ENCODE results near the gene POLG. TPM values are rescaled to one million over a fixed set of nuclear protein-coding genes. Genes with fewer than 3 reads are reported as not detected.

The POLG gene
- polyA plus RNA-seq, 1 of the 3 experiments (the other 2 are of a cell fraction) = 24.9 TPM

DNA sequence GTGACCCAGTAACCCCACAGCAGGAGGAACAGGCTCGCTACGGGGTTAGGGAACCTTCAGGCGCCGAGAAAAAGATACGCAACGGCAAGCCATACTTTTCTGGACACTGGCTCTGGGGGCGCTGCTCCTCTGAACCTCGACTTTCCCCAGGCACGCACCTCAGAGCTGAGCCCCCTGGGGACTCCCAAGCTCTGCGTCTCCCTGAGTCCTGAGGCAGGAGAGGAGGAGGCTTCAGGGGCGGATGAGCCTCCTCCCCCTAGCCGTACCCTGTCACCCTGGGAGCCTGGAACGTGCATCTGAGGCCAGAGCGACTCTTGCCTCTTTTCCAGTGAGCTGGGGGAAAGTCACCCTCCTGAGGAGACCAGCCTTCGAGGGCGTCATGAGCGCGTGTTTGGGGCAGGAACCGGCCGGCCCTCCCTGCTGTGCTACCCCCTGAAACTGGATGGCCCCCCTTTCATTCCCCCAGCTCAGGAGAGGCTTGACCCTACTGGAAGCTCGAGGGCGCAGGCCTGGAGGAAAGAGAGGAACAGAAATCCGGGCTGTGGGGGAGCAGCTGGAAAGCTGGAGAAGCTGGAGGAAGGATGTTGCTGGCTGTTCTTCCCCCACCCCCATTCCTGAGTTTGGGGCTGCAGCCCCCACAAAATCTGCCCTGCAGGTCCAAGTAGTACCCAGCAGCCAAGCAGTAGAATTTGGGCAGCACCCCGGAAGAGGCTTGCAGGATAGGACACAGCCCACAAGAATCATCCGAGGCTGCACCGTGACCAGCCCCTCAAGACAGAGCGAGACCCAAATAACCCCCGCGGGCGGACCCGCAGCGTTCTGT, 25.1 kb upstream of the POLG start:
- no peaks in the 10 kb centered on the region for H3K36me3 ChIP-seq (replicated peaks in 1 of 2; ENCODE audit: control insufficient read depth in 1 of 2, insufficient read depth in 2 of 2, low read length in 1 of 2)
- CTCF ChIA-PET = interaction anchor here (0.8 to 23.0 kb wide), 38 partner anchors 8 to 302 kb away, joined by 3 to 766 read pairs (median 13); partner anchors contain the start of gene POLG
- no peak overlapping the region for H2AFZ ChIP-seq (ENCODE audit: low read depth)
- TF ChIP-seq SIN3A (IDR thresholded peaks at IDR 0.05; ENCODE audit: borderline replicate concordance, low read depth, low read length) (no peak), NRF1 (IDR thresholded peaks at IDR 0.05; ENCODE audit: low read depth, low read length) (no peak), POLR2AphosphoS5 (IDR thresholded peaks at IDR 0.05; ENCODE audit: low read depth, low read length) (no peak), FOSL2 (IDR thresholded peaks at IDR 0.05; ENCODE audit: borderline replicate concordance, low read depth) (no peak)
- peaks cover 0 to 43% of the 10 kb centered on the region in 2 experiments; a peak in 2 of 4 replicates for H3K4me1 ChIP-seq (ENCODE audit: control insufficient read depth in 1 of 2, insufficient read depth in 2 of 2, low read depth in 1 of 2, low read length in 1 of 2)
- H3F3A ChIP-seq (replicated peaks; ENCODE audit: insufficient read depth) = peaks cover 6% of the 10 kb centered on the region
- POLR2A ChIA-PET = interaction anchor here (1.3 to 1.6 kb wide), 3 partner anchors 30 to 113 kb away, joined by 3 to 7 read pairs (median 6); no protein-coding TSS in a partner anchor
- peaks cover 15% of the 10 kb centered on the region; the same call in 1 of the 2 replicates for H4K20me1 ChIP-seq (ENCODE audit: insufficient read depth)
- no peaks in the 10 kb centered on the region for H3K9me3 ChIP-seq
- H3K27me3 ChIP-seq (ENCODE audit: insufficient read depth) = peaks cover 40% of the 10 kb centered on the region; the same call in 1 of the 2 replicates
- H3K9me2 ChIP-seq = no peaks in the 10 kb centered on the region
- H3K27ac ChIP-seq (ENCODE audit: low read depth in 2 of 2, low read length in 1 of 2) = no peak overlapping the region
- no peak overlapping the region for H3K9ac ChIP-seq
- DNase-seq = no peak
- WGBS (ENCODE audit: low lambda C conversion rate) = 67% methylated on average over 22 of the region's 32 CpGs
- H3K79me2 ChIP-seq (ENCODE audit: insufficient read depth) = no peaks in the 10 kb centered on the region
- peak overlapping the region; percentile 94; the same call in 1 of the 2 replicates for H3K4me2 ChIP-seq
- H3K4me3 ChIP-seq (ENCODE audit: low read depth in 2 of 2, low read length in 1 of 2) = no peak overlapping the region

DNA sequence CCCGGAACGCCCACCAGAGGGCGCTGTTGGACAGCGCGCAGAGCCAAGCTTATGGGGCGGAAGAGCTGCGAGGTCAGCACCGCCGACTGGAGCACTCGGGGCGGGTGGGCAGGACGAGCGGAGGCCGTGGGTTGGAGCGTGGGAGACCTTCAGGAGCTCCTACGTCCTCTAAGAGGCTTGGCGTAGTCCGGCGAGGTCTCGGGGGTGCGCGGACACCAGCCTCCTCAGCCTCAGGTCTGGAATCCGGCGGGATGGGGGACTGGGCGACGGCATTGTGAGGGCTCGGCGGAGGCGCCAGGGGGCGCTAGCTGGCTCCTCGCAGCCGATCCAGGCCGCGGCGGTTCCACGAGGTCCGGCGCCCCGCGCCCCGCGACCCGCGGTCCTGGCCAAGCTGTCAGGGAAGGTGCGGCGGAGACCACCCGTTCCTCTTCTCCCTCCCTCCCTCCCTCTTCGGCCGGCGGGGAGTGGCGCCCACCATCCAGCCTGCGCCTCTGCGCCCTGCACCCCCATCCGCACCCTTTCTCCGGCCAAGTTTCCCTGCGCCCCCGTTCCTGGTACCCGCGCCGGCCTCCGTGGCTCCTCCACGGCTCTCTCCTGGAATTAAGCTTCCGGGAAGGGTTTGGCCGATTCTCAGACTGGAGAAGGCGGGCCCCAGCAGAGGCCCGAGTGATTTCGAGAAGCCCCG, 24.3 kb upstream of the POLG start:
- WGBS (ENCODE audit: low lambda C conversion rate) = 16% methylated on average over 23 of the region's 68 CpGs
- CTCF ChIA-PET = interaction anchor here (0.6 to 23.0 kb wide), 50 partner anchors 9 to 763 kb away, joined by 3 to 766 read pairs (median 6); partner anchors contain the start of genes POLG and TICRR
- peaks cover 0 to 35% of the 10 kb centered on the region in 2 experiments; a peak in 2 of 4 replicates for H3K4me1 ChIP-seq (ENCODE audit: control insufficient read depth in 1 of 2, insufficient read depth in 2 of 2, low read depth in 1 of 2, low read length in 1 of 2)
- H2AFZ ChIP-seq (ENCODE audit: low read depth) = peak overlapping the region; percentile 92; the same call in 1 of the 2 replicates
- peaks cover 39% of the 10 kb centered on the region; the same call in 1 of the 2 replicates for H3K27me3 ChIP-seq (ENCODE audit: insufficient read depth)
- H3K79me2 ChIP-seq (ENCODE audit: insufficient read depth) = no peaks in the 10 kb centered on the region
- peaks cover 6% of the 10 kb centered on the region for H3F3A ChIP-seq (replicated peaks; ENCODE audit: insufficient read depth)
- DNase-seq = peak; percentile 94
- H3K36me3 ChIP-seq (replicated peaks in 1 of 2; ENCODE audit: control insufficient read depth in 1 of 2, insufficient read depth in 2 of 2, low read length in 1 of 2) = no peaks in the 10 kb centered on the region
- peak overlapping the region; percentile 94; the same call in 1 of the 2 replicates for H3K4me2 ChIP-seq
- H3K9me2 ChIP-seq = no peaks in the 10 kb centered on the region
- H3K9me3 ChIP-seq = no peaks in the 10 kb centered on the region
- H3K4me3 ChIP-seq (ENCODE audit: low read depth in 2 of 2, low read length in 1 of 2) = peak overlapping the region; percentile 54 to 81
- peak overlapping the region in 1 of 2 experiments; percentile 77; a peak in 1 of 4 replicates for H3K27ac ChIP-seq (ENCODE audit: low read depth in 2 of 2, low read length in 1 of 2)
- H4K20me1 ChIP-seq (ENCODE audit: insufficient read depth) = peaks cover 15% of the 10 kb centered on the region; the same call in 1 of the 2 replicates
- POLR2A ChIA-PET = interaction anchor here (0.8 to 1.6 kb wide), 5 partner anchors 23 to 114 kb away, joined by 3 to 6 read pairs (median 3); no protein-coding TSS in a partner anchor
- no peak overlapping the region for H3K9ac ChIP-seq
- TF ChIP-seq REST (IDR thresholded peaks at IDR 0.05; ENCODE audit: low read depth, low read length) (peak; percentile 9; the same call in 1 of the 2 replicates), RCOR1 (IDR thresholded peaks at IDR 0.05; ENCODE audit: low read length) (no peak), ZBTB33 (IDR thresholded peaks at IDR 0.05; ENCODE audit: borderline replicate concordance, low read depth) (no peak), RFX5 (IDR thresholded peaks at IDR 0.05; ENCODE audit: low read length) (no peak), RXRA (IDR thresholded peaks at IDR 0.05; ENCODE audit: borderline replicate concordance, low read depth) (no peak), TCF12 (IDR thresholded peaks at IDR 0.05) (no peak), FOSL2 (IDR thresholded peaks at IDR 0.05; ENCODE audit: borderline replicate concordance, low read depth) (no peak), CTCF (IDR thresholded peaks at IDR 0.05) (peak; percentile 92)
- TF ChIP-seq, protein P1, sequence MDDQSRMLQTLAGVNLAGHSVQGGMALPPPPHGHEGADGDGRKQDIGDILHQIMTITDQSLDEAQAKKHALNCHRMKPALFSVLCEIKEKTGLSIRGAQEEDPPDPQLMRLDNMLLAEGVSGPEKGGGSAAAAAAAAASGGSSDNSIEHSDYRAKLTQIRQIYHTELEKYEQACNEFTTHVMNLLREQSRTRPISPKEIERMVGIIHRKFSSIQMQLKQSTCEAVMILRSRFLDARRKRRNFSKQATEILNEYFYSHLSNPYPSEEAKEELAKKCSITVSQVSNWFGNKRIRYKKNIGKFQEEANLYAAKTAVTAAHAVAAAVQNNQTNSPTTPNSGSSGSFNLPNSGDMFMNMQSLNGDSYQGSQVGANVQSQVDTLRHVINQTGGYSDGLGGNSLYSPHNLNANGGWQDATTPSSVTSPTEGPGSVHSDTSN (IDR thresholded peaks at IDR 0.05) = no peak
- TF ChIP-seq, protein P2, sequence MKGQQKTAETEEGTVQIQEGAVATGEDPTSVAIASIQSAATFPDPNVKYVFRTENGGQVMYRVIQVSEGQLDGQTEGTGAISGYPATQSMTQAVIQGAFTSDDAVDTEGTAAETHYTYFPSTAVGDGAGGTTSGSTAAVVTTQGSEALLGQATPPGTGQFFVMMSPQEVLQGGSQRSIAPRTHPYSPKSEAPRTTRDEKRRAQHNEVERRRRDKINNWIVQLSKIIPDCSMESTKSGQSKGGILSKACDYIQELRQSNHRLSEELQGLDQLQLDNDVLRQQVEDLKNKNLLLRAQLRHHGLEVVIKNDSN (IDR thresholded peaks at IDR 0.05; ENCODE audit: borderline replicate concordance, low read depth) = no peak

Data from SK-N-SH (cell line).